Measurements from ENCODE around the gene IER2. TPM values are rescaled to one million over a fixed set of nuclear protein-coding genes. Genes with fewer than 3 reads are reported as not detected.

Gene IER2
- total and polyA plus RNA-seq, 9 of the 15 experiments (the other 6 are each of a cell fraction or from before 2014, with no cell fraction given) = 4.5 to 205 (median 23.7) TPM

GRCh38 chr19:13116282-13117175 lies 33.7 kb upstream of the IER2 start, which contains the start of gene TRMT1 (continued):
- 0 out of 2 replicates have a peak, but pooled peaks have one; percentile 13 for TF ChIP-seq ZNF121 (CRISPR knock-in tag; conservative IDR thresholded peaks at IDR 0.05)
- TF ChIP-seq, protein P1, sequence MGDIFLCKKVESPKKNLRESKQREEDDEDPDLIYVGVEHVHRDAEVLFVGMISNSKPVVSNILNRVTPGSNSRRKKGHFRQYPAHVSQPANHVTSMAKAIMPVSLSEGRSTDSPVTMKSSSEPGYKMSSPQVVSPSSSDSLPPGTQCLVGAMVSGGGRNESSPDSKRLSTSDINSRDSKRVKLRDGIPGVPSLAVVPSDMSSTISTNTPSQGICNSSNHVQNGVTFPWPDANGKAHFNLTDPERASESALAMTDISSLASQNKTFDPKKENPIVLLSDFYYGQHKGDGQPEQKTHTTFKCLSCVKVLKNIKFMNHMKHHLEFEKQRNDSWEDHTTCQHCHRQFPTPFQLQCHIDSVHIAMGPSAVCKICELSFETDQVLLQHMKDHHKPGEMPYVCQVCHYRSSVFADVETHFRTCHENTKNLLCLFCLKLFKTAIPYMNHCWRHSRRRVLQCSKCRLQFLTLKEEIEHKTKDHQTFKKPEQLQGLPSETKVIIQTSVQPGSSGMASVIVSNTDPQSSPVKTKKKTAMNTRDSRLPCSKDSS (IDR thresholded peaks at IDR 0.05; ENCODE audit: low read depth, partially characterized antibody) = no peak
- TF ChIP-seq, protein P2, sequence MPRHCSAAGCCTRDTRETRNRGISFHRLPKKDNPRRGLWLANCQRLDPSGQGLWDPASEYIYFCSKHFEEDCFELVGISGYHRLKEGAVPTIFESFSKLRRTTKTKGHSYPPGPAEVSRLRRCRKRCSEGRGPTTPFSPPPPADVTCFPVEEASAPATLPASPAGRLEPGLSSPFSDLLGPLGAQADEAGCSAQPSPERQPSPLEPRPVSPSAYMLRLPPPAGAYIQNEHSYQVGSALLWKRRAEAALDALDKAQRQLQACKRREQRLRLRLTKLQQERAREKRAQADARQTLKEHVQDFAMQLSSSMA (CRISPR knock-in tag; IDR thresholded peaks at IDR 0.05) = no peak
- peak; percentile 99 for TF ChIP-seq SIN3B (IDR thresholded peaks at IDR 0.05; ENCODE audit: low read depth)
- TF ChIP-seq MTA1 (IDR thresholded peaks at IDR 0.05; ENCODE audit: borderline replicate concordance) = no peak
- TF ChIP-seq, protein P3, sequence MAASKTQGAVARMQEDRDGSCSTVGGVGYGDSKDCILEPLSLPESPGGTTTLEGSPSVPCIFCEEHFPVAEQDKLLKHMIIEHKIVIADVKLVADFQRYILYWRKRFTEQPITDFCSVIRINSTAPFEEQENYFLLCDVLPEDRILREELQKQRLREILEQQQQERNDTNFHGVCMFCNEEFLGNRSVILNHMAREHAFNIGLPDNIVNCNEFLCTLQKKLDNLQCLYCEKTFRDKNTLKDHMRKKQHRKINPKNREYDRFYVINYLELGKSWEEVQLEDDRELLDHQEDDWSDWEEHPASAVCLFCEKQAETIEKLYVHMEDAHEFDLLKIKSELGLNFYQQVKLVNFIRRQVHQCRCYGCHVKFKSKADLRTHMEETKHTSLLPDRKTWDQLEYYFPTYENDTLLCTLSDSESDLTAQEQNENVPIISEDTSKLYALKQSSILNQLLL (CRISPR knock-in tag; IDR thresholded peaks at IDR 0.05; ENCODE audit: borderline replicate concordance) = no peak
- TF ChIP-seq L3MBTL2 (IDR thresholded peaks at IDR 0.05) = peak; percentile 62
- 0 out of 2 replicates have a peak, but pooled peaks have one; percentile 37 for TF ChIP-seq CEBPG (CRISPR knock-in tag; IDR thresholded peaks at IDR 0.05)
- no peak for TF ChIP-seq CEBPG (tag; conservative IDR thresholded peaks at IDR 0.05 in 1 of 2, IDR thresholded peaks at IDR 0.05 in 1 of 2)
- TF ChIP-seq C11orf30 (IDR thresholded peaks at IDR 0.05; ENCODE audit: low read depth) = peak; percentile 100
- TF ChIP-seq TFE3 (CRISPR knock-in tag; IDR thresholded peaks at IDR 0.05) = peak; percentile 83
- no peak for TF ChIP-seq ZNF77 (CRISPR knock-in tag; IDR thresholded peaks at IDR 0.05)
- TF ChIP-seq TAF1 (IDR thresholded peaks at IDR 0.05; ENCODE audit: control insufficient read depth, extremely low read depth, insufficient read depth, low read length, severe bottlenecking) = peak; percentile 47
- TF ChIP-seq, protein P4, sequence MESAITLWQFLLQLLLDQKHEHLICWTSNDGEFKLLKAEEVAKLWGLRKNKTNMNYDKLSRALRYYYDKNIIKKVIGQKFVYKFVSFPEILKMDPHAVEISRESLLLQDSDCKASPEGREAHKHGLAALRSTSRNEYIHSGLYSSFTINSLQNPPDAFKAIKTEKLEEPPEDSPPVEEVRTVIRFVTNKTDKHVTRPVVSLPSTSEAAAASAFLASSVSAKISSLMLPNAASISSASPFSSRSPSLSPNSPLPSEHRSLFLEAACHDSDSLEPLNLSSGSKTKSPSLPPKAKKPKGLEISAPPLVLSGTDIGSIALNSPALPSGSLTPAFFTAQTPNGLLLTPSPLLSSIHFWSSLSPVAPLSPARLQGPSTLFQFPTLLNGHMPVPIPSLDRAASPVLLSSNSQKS (CRISPR knock-in tag; IDR thresholded peaks at IDR 0.05) = no peak
- TF ChIP-seq CCNT2 (IDR thresholded peaks at IDR 0.05; ENCODE audit: borderline replicate concordance, extremely low read depth, insufficient read length, low read depth, low read length) = no peak
- TF ChIP-seq, protein P5, sequence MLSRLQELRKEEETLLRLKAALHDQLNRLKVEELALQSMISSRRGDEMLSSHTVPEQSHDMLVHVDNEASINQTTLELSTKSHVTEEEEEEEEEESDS (CRISPR knock-in tag; IDR thresholded peaks at IDR 0.05) = no peak
- TF ChIP-seq, protein P6, sequence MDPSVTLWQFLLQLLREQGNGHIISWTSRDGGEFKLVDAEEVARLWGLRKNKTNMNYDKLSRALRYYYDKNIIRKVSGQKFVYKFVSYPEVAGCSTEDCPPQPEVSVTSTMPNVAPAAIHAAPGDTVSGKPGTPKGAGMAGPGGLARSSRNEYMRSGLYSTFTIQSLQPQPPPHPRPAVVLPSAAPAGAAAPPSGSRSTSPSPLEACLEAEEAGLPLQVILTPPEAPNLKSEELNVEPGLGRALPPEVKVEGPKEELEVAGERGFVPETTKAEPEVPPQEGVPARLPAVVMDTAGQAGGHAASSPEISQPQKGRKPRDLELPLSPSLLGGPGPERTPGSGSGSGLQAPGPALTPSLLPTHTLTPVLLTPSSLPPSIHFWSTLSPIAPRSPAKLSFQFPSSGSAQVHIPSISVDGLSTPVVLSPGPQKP (CRISPR knock-in tag; IDR thresholded peaks at IDR 0.05) = no peak
- no peak for TF ChIP-seq SMARCC2 (IDR thresholded peaks at IDR 0.05; ENCODE audit: low read depth)
- TF ChIP-seq ZNF830 (CRISPR knock-in tag; IDR thresholded peaks at IDR 0.05) = no peak
